Hippocampal formation (tissue), 2 donors: ENCODE results near the gene PIP5K1B.
"Not testable (repeated sequence)": the region's sequence is repeated elsewhere in the genome, so short reads cannot be mapped to it uniquely, and the experiment has no call there.

Experiments used
- DNase-seq, 2 donors: peaks; one replicate each; lab custom pipeline; 2025; lab: John Stamatoyannopoulos, UW

Gene PIP5K1B

DNA sequence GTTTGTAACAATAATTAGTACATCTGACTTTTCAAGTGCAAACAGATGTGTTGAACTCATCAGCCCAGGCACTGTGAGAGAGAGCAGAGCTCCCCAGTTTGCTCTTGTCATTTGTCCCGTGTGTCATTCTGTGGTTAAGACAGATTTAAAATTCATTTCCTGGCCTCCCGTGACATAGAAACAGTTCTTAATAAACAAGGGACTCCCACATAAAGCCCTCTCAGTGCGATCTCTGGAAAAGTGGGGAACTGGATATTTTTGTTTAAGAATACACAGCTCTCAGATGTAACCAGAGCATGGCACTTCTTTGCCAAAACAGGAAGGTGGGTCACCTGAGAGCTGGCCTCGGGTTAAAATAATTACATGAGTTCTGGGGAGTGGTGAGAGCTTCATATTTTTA is 250.3 kb downstream of the PIP5K1B start:
- DNase-seq = no peak

DNA sequence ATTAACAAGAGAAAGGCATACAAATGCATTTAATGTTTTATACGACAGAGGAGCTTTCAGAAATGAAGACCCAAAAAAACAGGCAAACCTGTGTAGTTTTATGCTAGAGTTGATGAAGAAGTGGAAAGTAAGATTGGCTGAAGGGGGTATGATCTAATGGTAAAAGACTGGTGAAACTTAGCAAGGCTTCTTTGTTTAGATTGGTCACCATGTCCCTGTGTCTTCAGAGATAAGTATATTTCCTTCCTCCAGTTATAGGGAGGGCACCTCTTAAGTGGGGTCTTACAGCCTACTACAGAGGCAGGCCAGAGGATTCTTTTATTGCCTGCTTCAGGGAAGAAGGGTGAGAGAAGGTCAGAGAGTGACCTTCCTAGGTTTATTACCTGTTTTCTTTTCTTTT is 252.4 kb downstream of the PIP5K1B start:
- no peak for DNase-seq

DNA sequence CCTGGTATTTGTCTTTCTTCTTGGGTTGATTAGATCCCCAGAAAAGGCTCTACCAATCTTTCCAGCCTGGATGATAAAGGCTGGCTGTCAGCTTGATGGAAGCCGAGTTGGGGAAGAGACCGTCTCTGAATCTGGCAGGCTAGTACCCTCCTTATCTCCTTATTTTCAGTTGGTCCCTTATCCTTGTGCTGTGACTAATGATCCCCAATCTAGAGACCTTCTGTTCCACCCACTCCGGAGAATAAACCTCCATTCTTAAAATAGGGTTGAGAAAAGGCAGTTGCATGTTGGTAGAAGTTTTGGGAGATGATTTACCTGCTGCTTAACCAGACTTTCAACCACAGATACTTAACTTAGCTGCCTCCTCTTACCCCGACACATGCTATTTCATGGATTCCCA is 256.5 kb downstream of the PIP5K1B start:
- no peak for DNase-seq

DNA sequence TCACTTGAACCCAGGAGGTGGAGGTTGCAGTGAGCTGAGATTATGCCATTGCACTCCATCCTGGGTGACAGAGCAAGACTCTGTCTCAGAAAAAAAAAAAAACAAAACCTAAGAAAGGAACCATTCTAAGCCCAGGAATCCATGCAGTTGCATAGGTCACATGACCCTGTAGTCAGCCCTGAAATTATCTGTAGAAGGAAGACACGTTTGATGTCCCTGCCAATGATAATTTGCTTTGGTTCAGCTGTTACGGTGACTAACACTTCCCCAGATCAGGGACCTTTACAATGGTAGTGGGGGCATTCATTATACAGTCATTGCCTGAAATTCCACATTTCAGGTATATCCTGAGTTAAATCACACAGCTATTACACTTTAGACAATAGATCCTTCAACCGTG is 258.4 kb downstream of the PIP5K1B start:
- no peak for DNase-seq

DNA sequence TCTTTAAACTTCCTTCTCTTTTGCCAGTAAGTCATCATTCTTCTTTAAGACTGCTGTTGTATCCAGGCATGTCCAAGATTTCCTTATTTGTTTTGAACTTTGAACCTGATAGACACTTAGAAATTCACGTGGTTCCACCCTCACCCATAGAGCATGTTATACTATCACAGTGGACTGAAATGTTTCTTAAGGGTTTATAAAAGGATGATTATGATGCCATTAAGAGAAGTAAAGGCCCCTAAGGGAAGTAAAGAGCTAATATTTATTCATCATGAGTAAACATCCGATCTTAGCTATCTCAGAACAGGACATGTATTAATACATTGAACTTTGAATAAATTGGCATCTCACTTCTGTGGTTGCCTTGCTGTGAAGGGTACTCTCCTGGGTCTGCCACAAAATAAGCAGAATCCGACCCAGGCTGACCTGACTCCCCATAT is 259.1 kb downstream of the PIP5K1B start:
- DNase-seq = no peak

DNA sequence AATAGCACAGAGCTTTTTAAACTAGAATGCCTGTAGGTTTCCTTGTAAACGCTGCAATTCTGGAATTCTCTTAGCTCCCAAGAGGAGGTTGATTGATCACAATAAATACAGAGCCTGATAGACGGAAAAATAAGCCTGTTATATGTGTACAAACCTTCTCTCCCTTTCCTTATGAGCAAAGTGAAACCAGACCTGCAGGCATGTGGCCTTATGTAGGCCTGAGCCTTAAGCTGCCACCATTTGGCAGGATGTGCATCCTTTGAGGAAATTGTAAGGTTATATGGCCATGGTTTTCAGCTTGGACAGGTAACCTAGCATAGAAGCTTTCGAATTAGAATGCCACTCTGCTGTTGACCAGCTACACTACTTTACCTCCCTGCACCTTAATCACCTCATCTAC is 259.7 kb downstream of the PIP5K1B start:
- no peak for DNase-seq

DNA sequence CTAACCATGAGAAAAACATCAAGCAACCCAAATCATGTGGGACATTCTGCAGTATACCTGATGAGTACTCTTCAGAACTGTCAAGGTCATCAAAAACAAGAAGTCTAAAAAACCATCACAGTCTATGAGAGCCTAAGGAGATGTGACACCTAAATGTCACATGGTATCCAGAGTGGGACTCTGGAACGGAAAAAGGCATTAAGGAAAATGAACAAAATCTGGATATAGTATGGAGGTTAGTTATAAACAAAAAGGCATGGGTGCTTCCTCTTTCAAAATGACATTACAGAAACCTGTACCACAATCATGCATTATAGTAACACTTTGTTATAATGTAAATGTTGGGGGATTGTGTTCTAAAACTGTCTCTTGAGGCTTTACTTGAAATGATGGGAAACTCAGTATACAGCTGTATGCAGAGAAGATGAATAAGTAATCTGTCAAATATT is 261.5 kb downstream of the PIP5K1B start:
- DNase-seq = no peak

DNA sequence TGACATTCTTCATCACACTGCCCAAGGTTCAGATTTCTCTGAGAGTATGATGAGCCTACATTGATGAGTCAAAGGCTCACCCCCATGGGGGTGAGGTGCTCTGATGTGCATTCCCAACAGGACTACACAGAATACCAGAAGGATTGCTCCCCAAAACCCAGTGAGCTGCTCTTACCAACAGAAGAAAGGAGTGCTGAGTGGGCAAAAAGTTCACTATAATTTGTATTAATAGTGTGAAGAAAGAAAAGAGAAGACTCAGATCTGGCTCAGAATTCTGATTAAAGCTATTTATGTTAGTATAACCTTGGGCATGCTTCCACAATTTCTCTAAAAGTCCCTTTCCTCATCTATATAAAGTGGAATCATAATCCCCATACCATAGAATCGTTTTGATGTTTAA is 262.8 kb downstream of the PIP5K1B start:
- no peak for DNase-seq

DNA sequence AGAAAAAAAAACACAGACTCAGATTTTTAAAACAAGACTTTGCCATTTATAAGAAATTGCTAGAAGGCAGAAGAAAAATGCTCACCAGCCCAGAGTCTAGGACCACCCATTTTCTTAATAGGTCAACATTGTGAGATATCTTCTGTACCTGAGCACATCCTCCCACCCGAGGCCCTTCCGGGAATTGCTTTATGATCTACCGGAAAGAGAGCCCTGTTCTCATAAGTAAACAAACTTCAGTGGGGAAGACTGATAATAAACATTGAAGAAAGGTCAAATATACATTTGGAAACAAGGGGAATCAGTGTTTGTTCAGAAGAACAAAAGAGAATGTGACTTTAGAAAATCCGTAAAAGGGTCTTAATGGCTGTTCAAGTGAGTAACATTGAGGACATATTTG is 264.5 kb downstream of the PIP5K1B start:
- no peak for DNase-seq

DNA sequence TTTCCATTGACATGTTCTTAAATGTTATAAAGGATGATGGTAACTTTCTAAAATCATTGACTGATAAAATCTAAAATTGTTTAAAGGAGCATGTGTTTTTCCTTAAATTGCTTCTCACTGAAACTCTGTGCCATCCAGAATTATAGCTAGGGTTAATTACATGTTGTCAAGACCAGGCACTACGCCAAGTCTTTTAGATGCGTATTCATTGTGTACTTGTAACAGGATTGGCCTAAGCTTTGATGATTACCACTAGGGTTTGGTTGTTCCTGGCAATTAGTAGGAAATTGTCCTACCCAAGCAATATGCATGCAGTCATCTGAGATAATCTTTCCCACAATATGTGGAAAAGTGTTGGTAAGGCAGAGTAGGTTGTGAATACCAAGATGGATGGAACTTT is 265.1 kb downstream of the PIP5K1B start:
- DNase-seq = no peak

DNA sequence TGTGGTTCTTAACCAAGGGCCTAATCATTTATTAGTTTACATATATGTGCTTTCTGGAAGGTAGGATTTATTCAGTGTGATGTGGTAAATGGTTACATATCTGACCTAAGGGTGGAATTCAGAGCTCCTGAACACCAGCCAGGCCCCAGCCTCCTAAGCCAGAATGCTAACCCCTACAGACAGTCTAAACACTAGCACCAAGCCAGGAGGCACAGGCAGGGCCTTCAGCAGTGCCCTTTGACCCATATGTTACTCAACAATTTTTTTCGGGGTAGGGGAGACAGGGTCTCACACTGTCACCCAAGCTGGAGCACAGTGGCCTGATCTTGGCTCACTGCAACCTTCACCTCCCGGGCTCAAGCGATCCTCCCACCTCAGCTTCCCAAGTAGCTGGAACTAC is 268.6 kb downstream of the PIP5K1B start:
- DNase-seq = no peak

DNA sequence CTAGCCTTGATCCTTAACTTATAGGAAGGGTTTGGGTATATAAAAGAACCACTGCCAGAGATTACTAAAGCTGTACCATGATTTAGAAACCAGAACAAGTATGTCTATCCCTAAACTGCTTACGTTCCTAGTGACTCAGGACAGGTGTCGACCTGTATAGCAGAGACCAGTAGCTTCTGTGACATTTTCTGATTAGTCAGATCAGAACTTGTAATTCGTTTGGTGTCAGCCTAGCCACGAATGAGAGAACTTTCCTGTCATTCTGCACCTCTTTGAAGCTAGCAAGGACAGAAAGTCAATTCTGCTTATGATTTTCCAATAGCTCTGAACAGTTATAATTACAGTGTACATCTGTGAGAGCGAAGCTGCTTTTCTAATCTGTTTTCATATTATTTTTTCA is 269.4 kb downstream of the PIP5K1B start:
- DNase-seq = no peak

DNA sequence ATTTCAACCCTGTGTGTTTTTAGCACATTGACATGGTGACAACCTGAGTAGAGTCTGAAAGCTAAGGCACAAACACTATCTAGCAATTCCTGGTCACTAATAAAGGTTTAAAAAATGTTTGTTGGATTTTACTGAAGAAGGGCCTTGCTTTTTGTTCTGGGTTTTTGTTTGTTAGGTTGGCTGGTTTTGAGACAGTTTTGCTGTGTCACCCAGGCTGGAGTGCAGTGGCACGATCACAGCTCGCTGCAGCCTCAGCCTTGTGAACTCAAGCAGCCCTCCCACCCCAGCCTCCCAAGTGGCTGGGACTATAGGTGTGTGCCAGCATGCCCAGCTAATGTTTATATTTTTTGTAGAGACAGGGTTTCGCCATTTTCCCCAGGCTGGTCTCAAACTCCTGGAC is 269.9 kb downstream of the PIP5K1B start:
- DNase-seq = no peak

DNA sequence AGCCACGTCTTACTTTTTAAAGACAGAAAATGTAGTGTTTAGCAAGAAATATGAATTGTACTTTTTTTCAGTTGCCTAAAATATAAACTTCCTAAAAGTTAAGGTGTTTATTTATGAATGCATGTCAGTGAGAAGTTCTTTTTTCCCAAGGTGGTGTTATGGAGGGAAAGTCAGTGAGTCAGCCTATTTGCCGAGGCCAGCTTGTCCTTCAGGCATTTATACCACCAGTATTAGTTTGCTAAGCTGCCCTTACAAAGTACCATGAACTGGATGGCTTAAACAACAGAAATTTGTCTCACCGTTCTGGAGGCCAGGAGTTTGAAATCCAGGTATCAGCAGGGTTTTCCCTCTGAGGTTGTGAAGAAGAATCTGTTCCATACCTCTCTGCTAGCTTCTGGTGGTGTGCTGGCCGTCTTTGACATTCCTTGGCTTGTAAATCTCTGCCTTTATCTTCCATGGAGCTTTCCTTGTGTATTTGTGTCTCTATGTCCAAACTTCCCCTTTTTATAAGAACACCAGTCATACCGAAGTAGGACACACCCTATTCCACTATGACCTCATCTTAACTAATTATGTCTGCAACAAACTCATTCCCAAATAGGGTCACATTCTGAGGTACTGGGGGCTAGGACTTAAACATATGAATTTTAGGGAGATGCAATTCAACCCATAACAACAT is 270.5 kb downstream of the PIP5K1B start:
- no peak for DNase-seq

DNA sequence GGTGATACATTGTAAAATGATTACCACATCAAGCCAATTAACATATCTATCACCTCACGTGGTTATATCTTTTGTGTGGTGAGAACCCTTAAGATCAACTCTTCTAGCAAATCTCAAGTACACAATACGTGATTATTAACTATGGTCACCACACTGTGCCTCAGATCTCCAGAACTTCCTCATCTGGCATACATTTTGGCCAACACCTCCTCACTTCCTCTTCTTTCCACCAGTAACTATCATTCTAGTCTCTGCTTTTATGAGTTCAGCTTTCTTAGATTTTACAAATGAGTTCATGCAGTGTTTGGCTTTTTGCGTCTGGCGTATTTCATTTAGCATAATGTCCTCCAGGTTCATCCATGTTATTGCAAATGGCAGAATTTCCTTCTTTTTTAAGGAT is 273.0 kb downstream of the PIP5K1B start:
- DNase-seq = no peak

DNA sequence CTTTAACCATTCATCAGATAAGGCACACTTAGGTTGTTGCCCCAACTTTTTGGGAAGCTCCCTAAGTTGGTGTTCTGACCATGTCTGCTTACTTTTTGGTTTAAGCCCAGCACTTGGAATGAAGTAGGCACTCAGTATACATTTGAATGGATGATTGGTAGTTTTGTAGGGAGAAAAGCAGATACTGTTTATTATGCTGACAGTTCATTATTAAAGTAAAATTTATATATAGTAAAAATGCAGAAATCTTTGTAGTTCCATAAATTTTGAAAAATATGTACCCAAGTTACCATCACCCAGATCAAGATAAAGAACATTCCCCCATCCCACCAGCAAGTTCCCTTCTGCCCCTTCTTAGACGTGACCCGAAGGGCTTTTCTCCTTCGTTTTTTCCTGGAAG is 273.5 kb downstream of the PIP5K1B start:
- DNase-seq = no peak

DNA sequence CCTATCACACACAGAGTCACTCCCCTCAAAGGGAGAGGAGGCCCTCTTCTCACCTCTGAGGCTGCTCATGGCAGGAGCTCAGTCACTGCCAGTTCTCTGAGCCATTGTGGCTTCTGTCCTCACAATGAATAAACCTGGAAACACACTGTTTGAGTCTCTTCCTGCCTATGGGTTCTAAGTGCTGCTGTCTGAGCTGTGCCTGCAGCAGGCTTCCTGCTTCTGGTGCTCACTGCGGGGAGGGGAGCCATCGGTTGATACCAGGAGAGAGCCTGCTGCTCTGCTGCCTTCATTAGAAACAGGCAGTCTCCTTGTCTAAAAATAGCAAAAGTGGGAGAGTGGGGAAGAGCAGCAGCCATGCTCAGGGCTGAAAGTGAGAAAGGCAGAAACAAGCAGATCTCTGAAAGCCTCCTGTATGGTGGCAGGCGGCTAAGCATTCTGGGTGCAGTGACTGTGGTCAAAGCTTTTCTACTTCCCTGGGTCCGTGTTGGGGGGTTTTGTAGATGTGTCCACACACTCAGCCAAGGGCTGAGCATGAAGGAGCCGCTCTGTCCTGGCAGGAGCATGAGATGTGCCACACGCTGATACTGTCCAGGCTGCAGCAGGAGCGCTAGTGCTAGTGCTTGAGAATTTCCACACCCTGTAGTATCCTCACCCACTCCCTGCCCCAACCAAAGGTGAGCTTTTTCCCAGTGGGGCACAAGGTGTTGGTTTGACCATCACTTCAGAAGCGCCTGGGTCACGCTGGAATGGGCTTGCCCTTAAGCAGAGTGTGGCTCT is 274.7 kb downstream of the PIP5K1B start:
- DNase-seq = no peak

DNA sequence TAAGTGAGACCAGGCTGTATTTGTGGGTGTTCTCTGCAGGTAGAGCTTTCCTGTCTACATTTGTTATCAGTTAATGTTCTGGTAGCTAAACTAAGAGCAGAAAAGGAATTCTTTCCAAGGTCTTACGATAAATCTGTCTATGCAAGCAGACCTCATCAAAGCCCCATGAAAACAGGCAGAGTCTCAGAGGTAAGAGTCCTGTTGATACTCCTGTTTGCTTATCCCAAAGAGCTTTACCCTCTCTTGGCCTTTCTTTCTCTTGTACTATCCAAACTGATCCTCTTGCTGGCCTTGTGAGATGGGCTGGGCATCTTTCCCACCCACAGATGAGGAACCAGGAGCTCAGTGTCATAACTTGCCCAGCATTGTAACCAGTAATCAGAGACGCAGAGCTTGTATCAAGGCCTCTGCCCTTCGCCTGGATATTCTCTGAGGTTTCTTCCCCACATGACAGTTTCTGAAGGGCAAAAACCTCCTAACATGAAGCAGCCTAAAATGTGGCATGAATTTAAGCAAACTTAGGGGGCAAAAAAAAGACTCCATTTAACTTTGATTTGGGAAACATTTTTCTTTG is 275.4 kb downstream of the PIP5K1B start:
- DNase-seq = no peak

DNA sequence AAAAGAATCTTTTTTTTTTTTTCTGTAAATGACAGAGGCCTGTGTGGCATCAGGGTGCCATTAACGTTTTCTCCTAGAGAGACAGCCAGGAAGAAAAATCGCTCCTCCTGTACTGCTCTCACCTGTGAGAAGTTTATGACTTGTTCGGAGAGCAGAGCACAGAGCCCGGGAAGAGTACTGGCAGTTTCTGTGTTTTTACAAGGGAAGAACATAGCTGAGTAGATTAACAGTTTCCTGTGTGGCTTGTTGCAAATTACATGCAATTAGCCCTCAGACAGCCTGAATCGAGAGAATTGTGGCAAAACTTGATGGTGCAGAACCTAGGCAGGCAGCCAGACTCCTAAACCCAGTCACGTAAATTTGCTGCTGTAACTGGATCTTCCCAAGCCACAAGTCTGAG is 276.7 kb downstream of the PIP5K1B start:
- no peak for DNase-seq

DNA sequence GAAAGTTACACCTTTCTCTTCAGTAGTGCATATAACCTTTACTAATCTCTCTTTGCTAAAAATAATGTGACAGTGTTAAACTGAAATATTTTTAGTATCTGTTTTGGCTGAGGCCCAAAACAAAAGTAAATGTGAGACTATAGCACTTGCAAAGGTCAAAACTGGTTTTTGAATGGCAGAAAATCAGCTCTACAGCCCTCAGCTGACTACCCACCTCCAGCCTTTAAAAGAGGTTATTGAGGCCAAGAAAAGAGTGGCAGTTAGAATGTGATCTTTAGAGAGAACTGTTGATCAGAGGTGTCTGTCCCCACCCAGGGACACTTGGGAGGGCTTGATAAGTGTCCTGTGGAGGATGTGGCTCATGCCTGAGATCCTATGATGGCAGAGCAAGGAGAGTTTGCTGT is 278.0 kb downstream of the PIP5K1B start:
- DNase-seq = no peak

DNA sequence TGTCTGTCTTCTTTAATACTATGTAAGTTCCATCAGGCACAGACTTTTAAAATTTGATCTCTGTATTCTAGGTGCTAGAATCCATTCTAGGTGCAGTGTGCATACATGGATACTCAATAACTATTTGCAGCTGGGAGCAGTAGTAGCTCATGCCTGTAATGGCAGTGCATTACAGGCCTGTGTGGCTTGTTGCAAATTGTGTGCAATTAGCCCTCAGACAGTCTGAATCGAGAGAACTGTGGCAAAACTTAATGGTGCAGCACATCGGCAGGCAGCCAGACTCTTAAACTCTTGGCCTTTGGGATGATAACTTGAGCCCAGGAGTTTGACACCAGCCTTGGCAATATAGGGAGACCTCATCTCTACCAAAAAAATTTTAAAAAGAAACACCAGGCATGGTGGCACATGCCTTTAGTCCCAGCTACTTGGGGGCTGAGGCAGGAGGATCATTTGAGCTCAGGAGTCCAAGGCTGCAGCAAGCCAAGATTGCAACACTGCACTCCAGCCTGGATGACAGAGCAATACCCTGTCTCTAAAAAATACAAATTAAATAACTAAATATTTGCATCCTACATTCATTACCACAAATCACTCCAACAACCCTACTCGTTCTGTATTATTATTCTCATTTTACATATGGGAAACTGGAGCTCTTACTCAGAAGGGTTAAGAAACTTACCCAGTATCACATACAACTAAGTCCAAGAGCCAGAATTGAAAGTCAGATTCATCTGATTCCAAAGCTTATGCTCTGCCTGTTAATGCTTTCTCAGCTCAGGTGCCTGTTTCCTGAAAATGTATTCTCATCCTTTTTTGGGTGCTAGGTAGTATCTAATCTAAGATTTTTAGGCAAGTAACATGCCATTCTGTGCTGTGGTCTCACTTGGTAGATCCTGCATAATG is 278.7 kb downstream of the PIP5K1B start:
- no peak for DNase-seq

DNA sequence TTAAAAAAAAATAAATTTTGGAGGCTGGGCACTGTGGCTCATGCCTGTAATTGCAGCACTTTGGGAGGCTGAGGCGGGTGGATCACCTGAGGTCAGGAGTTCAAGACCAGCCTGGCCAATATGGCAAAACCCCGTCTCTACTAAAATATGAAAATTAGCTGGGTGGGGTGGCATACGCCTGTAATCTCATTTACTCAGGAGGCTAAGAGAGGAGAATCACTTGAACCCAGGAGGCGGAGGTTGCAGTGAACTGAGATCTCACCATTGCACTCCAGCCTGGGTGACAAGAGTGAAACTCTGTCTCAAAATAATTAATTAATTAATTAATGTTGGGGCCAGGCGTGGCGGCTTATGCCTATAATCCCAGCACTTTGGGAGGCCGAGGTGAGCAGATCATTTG is 281.9 kb downstream of the PIP5K1B start:
- not testable (repeated sequence) for DNase-seq
